Measurements from ENCODE around the gene KAT8. TPM values are rescaled to one million over a fixed set of nuclear protein-coding genes. Genes with fewer than 3 reads are reported as not detected.
A peak's percentile ranks its signal among the peaks of the same experiment; 100 is the strongest.

KAT8 gene
- total RNA-seq: 10 to 100 TPM; 39.5 to 67.3 TPM

DNA sequence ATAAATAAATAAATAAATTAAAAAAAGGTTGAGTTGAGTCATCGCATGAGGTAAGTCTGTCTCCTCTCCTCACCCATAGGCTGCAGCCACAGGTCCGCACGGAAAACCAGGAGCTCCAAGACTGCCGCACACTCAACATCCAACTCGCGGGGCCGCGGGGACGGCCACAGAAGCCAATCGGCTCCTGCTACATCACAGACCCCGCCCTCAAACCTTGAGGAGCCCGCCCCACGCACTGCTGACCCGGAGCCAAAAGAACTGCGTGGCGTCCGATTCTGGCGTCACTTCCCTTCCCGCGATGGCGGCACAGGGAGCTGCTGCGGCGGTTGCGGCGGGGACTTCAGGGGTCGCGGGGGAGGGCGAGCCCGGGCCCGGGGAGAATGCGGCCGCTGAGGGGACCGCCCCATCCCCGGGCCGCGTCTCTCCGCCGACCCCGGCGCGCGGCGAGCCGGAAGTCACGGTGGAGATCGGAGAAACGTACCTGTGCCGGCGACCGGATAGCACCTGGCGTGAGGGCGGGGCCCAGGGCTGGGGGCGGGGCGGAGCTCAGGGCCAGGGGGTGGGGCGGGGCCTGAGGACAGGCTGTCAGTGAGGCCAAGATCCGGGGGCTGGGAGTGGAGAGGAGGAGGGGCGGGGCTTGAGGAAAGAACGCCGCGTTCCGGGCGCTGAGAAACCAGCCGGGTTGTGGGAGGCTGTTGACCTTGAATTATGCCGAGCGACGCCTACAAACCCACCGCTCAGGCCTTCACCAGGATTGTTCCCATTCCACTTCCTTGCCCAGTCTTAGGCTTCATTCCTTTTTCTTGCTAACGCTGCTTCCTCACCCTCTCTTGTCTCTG lies at the start of gene KAT8:
Gene KAT8, plus strand, starts transcription at position 281 of the 839 bp plus-strand sequence. Its CDS starts 18 bp downstream, at position 299.
- Mint-ChIP-seq H3K4me3 (peak within 1 kb of the TSS; percentile 94), H3K27me3 (no peaks in the 10 kb centered on the region), H3K9me3 (no peaks in the 10 kb centered on the region), H3K27ac (peak within 1 kb of the TSS; percentile 70 to 86), H3K4me1 (ENCODE audit: low read depth in 2 of 2) (peaks cover 8 to 11% of the 10 kb centered on the region in 2 donors), H3K36me3 (peaks cover 9% of the 10 kb centered on the region)
- peak; percentile 97 for ATAC-seq
- peak; percentile 98 for DNase-seq (ENCODE audit: low spot score)

DNA sequence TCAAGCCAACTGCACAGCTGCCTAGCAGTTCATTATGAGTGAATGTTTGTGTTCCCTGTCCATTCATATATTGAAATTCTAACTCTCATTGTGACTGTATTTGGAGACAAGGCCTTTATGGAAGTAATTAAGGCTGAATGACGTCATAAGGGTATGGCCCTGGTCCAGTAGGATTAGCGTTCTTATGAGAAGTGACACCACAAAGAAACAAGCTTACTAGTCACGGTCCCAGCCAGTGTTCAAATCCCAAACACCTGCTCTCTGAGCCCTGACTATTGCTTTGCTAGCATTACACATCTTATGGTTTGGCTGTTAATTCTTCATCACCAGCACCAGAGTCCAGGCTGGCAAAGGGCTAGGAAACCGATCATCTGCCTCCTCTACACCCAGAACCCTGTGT lies 45.6 kb upstream of the KAT8 start:
- no peaks in the 10 kb centered on the region for H3K27me3 Mint-ChIP-seq
- peaks cover 32 to 33% of the 10 kb centered on the region in 2 donors for H3K4me1 Mint-ChIP-seq (ENCODE audit: low read depth in 2 of 2)
- peak overlapping the region; percentile 92 to 93 for H3K27ac Mint-ChIP-seq
- ATAC-seq (no peak), DNase-seq (ENCODE audit: low spot score) (no peak)
- H3K4me3 Mint-ChIP-seq: peak overlapping the region; percentile 98
- peaks cover 13% of the 10 kb centered on the region for H3K36me3 Mint-ChIP-seq
- no peaks in the 10 kb centered on the region for H3K9me3 Mint-ChIP-seq

DNA sequence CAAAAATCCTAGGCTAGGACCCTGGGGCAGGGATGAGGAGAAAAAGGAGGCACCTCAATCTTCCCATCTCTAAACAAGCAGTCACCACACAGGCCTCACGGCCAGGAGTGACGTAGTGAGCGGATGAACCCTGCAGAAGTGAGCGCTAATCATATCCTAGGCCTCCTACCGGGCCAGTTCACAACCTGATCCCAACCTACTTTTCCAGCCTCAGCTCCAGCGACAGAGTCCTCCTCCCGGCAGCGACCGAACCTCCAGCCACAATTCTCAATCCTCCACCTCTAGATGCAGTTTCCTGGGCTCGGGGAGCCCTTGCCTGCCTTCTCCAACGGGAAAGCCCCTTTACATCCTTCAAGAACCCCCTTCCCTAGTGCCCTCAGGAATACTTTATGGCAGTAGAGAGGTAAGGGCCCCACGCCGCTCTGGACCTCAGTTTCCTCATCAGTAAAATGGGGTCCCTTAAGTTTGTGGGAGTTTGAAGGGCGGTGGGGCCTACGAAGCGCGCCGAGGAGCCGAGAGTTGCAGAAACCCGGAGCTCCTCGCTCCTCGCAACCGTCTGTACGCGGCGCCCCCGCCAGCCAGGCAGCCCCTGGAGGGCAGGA lies 44.8 kb upstream of the KAT8 start:
- ATAC-seq (no peak), DNase-seq (ENCODE audit: low spot score) (no peak)
- no peaks in the 10 kb centered on the region for H3K27me3 Mint-ChIP-seq
- H3K27ac Mint-ChIP-seq: peak overlapping the region; percentile 92 to 93
- peak overlapping the region; percentile 98 for H3K4me3 Mint-ChIP-seq
- no peaks in the 10 kb centered on the region for H3K9me3 Mint-ChIP-seq
- peaks cover 13% of the 10 kb centered on the region for H3K36me3 Mint-ChIP-seq
- peaks cover 30 to 33% of the 10 kb centered on the region in 2 donors for H3K4me1 Mint-ChIP-seq (ENCODE audit: low read depth in 2 of 2)

DNA sequence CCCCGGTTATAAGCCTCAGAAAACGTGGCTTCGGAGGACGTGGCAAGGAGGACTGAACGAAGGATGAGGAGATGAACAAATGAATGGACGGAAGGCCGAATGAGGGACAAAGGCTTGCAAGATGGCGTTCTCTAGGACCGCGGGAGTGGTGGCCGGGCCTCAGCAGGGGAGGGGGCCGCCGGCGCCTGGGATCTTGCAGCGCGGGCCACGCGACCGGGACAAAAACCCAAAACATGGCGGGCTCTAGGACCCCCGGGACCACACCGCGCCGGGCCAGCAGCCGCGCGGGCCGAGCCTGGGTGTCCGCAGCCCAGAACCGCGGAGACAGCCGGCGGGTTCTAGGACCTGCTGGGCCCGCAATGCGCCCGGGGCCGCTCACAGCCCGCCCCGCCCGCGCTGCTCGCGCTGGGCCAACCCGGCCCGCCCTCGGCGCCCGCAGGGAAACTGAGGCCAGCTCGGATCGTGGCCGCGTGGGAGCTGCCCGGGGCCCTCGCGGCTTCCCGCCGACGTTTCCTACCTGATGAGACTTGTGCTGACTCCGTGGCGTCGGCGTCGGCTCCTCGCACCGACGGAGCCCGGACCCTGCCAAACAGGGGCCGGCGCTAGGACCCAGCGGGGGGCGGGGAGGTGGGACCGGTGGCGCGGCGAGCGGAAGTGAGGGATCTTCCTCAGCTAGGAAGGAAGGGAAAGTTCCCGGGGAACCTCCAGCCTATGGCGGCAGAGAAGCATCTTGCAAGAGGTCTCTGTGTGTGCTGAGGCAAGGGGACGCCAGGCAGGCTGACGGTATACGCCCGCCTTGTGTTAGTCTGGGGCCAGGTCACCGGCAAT lies 44.1 kb upstream of the KAT8 start:
- Mint-ChIP-seq H3K4me1 (ENCODE audit: low read depth in 2 of 2) (peaks cover 34 to 40% of the 10 kb centered on the region in 2 donors), H3K9me3 (no peaks in the 10 kb centered on the region), H3K27ac (peak overlapping the region; percentile 92 to 93), H3K36me3 (peaks cover 13% of the 10 kb centered on the region), H3K4me3 (peak overlapping the region; percentile 98), H3K27me3 (no peaks in the 10 kb centered on the region)
- DNase-seq (ENCODE audit: low spot score) (peak; percentile 94), ATAC-seq (peak; percentile 75 to 86)

DNA sequence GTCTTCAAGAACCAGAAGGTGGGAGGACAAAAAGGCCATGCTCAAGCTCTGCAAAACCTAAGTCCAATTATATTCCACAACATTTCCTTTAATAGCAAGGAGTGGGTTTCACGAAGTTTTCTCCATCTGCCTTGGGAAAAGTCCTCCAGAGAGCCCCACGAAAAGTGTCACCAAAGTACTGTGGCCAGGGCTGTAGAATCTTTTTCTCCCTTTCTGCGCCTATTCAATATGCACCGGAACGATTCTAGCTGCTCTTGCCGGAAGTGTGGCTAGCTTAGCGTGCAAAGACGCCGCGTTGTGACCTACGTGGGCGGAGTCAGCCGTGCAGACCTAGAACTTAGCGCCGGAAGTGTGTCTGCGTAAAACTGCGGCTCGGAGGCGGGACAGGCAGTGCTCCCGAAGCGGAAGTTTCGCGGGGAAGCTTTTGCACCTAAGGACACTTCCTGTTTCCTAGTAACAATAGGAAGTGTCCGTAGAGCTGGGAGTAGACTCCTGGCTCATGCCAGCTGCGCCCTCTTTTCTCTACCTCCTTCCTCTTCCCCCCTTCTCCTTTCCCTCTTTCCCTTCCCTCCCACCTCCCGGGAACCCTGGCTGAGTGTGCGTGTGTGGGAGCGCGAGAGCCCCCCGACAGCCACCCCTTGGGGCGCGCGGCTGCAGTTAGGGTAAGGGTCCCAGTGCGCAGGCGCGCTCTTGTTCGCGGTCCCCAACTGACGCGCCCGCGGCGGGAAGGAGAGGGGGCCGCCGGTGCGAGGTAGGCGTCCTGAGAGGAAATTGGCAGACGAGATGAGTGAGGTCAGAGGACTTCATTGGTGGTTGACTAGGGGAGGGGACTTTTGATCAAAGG lies 43.3 kb upstream of the KAT8 start, which contains the start of the genes ZNF646 and ZNF668:
Gene ZNF646, plus strand, starts transcription at position 453 of the 844 bp plus-strand sequence. CDS start 1,903 bp downstream, outside the sequence.
Gene ZNF668, minus strand, starts transcription at position 271 of the 844 bp plus-strand sequence. CDS start 9,781 bp downstream, outside the sequence.
- peak within 1 kb of the TSS; percentile 92 to 93 for H3K27ac Mint-ChIP-seq
- DNase-seq (ENCODE audit: low spot score) (peak; percentile 99), ATAC-seq (peak; percentile 89 to 93)
- H3K4me1 Mint-ChIP-seq (ENCODE audit: low read depth in 2 of 2): peaks cover 36 to 37% of the 10 kb centered on the region in 2 donors
- H3K4me3 Mint-ChIP-seq: peak within 1 kb of the TSS; percentile 98
- no peaks in the 10 kb centered on the region for H3K27me3 Mint-ChIP-seq
- H3K9me3 Mint-ChIP-seq: no peaks in the 10 kb centered on the region
- peaks cover 13% of the 10 kb centered on the region for H3K36me3 Mint-ChIP-seq

DNA sequence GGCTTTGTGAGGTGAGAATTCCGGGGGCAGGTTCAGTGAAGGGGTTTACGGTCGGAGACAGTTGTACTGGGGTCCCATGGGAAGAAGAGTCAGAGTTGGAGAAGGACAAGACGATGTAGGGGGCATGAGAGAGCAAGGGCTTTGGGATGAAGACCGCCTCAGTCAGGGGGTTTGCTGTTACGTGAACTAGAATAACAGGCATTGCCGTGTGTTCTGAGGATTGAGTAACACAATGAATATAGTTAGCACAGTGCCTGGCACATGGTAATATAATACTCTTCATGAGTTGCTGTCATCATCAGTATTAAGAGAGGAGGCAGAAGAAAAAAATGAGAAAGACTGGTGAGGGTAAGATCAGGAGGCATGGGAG lies 42.7 kb upstream of the KAT8 start:
- H3K27me3 Mint-ChIP-seq: no peaks in the 10 kb centered on the region
- peak overlapping the region; percentile 92 to 93 for H3K27ac Mint-ChIP-seq
- H3K4me3 Mint-ChIP-seq: peak overlapping the region; percentile 98
- peaks cover 13% of the 10 kb centered on the region for H3K36me3 Mint-ChIP-seq
- H3K9me3 Mint-ChIP-seq: no peaks in the 10 kb centered on the region
- peaks cover 33 to 37% of the 10 kb centered on the region in 2 donors for H3K4me1 Mint-ChIP-seq (ENCODE audit: low read depth in 2 of 2)
- ATAC-seq: no peak
- DNase-seq (ENCODE audit: low spot score): no peak

DNA sequence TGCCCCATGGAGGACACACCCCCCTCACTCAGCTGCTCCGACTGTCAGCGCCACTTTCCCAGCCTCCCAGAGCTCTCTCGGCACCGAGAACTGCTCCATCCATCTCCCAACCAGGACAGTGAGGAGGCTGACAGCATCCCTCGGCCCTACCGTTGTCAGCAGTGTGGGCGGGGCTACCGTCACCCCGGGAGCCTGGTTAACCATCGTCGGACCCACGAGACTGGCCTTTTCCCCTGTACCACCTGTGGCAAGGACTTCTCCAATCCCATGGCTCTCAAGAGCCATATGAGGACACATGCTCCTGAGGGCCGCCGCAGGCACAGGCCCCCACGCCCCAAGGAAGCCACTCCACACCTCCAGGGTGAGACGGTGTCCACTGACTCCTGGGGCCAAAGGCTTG lies 41.1 kb upstream of the KAT8 start:
- ATAC-seq (no peak), DNase-seq (ENCODE audit: low spot score) (no peak)
- H3K27ac Mint-ChIP-seq: peak overlapping the region in 1 of 2 donors; percentile 39
- H3K9me3 Mint-ChIP-seq: no peaks in the 10 kb centered on the region
- H3K4me3 Mint-ChIP-seq: no peak overlapping the region
- peaks cover 33 to 37% of the 10 kb centered on the region in 2 donors for H3K4me1 Mint-ChIP-seq (ENCODE audit: low read depth in 2 of 2)
- H3K36me3 Mint-ChIP-seq: peaks cover 13% of the 10 kb centered on the region
- no peaks in the 10 kb centered on the region for H3K27me3 Mint-ChIP-seq

DNA sequence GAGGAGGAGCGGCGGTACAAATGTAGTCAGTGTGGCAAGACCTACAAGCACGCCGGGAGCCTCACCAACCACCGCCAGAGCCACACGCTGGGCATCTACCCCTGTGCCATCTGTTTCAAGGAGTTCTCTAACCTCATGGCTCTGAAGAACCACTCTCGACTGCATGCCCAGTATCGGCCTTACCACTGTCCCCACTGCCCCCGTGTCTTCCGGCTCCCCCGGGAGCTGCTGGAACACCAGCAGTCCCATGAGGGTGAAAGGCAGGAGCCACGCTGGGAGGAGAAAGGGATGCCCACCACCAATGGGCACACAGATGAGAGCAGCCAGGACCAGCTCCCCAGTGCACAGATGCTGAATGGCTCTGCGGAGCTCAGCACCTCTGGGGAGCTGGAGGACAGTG lies 40.4 kb upstream of the KAT8 start:
- Mint-ChIP-seq H3K36me3 (peaks cover 13% of the 10 kb centered on the region), H3K4me1 (ENCODE audit: low read depth in 2 of 2) (peaks cover 27 to 31% of the 10 kb centered on the region in 2 donors), H3K27me3 (no peaks in the 10 kb centered on the region), H3K9me3 (no peaks in the 10 kb centered on the region), H3K4me3 (no peak overlapping the region), H3K27ac (no peak overlapping the region)
- DNase-seq (ENCODE audit: low spot score): no peak
- no peak for ATAC-seq

DNA sequence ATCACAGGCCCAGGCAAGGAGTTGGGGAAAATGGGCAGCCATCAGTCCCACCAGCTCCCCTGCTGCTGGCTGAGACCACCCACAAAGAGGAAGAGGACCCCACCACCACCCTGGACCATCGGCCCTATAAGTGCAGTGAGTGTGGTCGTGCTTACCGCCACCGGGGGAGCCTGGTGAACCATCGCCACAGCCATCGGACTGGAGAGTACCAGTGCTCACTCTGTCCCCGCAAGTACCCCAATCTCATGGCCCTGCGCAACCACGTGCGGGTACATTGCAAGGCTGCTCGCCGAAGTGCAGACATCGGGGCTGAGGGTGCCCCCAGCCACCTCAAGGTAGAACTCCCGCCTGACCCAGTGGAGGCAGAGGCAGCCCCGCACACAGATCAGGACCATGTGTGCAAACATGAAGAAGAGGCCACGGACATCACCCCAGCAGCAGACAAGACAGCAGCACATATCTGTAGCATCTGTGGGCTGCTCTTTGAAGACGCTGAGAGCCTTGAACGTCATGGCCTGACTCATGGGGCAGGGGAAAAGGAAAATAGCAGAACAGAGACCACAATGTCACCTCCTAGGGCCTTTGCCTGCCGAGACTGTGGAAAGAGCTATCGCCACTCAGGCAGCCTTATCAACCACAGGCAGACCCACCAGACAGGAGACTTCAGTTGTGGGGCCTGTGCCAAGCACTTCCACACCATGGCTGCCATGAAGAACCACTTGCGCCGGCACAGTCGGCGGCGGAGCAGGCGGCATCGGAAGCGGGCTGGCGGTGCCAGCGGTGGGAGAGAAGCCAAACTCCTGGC lies 39.7 kb upstream of the KAT8 start:
- DNase-seq (ENCODE audit: low spot score) (no peak), ATAC-seq (no peak)
- Mint-ChIP-seq H3K4me1 (ENCODE audit: low read depth in 2 of 2) (peaks cover 25 to 30% of the 10 kb centered on the region in 2 donors), H3K27me3 (no peaks in the 10 kb centered on the region), H3K36me3 (peaks cover 8% of the 10 kb centered on the region), H3K4me3 (no peak overlapping the region), H3K27ac (no peak overlapping the region), H3K9me3 (no peaks in the 10 kb centered on the region)

DNA sequence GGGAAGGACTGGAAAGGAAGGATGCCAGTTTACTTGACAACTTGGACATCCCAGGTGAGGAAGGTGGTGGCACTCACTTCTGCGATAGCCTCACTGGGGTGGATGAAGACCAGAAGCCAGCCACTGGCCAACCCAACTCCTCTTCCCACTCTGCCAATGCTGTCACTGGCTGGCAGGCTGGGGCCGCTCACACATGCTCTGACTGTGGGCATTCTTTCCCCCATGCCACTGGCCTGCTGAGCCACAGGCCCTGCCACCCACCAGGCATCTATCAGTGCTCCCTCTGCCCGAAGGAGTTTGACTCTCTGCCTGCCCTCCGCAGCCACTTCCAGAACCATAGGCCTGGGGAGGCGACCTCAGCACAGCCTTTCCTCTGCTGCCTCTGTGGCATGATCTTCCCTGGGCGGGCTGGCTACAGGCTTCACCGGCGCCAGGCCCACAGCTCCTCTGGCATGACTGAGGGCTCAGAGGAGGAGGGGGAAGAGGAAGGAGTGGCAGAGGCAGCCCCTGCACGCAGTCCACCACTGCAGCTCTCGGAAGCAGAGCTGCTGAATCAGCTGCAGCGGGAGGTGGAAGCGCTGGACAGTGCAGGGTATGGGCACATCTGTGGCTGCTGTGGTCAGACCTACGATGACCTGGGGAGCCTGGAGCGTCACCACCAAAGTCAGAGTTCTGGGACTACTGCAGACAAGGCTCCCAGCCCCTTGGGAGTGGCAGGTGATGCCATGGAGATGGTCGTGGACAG lies 38.7 kb upstream of the KAT8 start:
- Mint-ChIP-seq H3K27ac (peak overlapping the region in 1 of 2 donors; percentile 35), H3K36me3 (peaks cover 7% of the 10 kb centered on the region), H3K4me1 (ENCODE audit: low read depth in 2 of 2) (peaks cover 23 to 29% of the 10 kb centered on the region in 2 donors), H3K9me3 (no peaks in the 10 kb centered on the region), H3K27me3 (no peaks in the 10 kb centered on the region), H3K4me3 (no peak overlapping the region)
- no peak for ATAC-seq
- no peak for DNase-seq (ENCODE audit: low spot score)

DNA sequence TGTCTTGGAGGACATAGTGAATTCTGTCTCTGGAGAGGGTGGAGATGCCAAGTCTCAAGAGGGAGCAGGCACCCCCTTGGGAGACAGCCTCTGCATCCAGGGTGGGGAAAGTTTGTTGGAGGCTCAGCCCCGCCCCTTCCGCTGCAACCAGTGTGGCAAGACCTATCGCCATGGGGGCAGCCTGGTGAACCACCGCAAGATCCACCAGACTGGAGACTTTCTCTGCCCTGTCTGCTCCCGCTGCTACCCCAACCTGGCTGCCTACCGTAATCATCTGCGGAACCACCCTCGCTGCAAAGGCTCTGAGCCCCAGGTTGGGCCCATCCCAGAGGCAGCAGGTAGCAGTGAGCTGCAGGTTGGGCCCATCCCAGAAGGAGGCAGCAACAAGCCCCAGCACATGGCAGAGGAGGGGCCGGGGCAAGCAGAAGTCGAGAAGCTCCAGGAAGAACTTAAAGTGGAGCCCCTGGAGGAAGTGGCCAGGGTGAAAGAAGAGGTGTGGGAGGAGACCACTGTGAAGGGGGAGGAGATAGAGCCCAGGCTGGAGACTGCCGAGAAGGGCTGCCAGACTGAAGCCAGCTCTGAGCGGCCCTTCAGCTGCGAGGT lies 38.0 kb upstream of the KAT8 start:
- H3K9me3 Mint-ChIP-seq: no peaks in the 10 kb centered on the region
- H3K4me1 Mint-ChIP-seq (ENCODE audit: low read depth in 2 of 2): peaks cover 21 to 29% of the 10 kb centered on the region in 2 donors
- DNase-seq (ENCODE audit: low spot score): no peak
- no peak overlapping the region for H3K4me3 Mint-ChIP-seq
- H3K27me3 Mint-ChIP-seq: no peaks in the 10 kb centered on the region
- peak in 1 of 2 donors; percentile 61 for ATAC-seq
- peaks cover 6% of the 10 kb centered on the region for H3K36me3 Mint-ChIP-seq
- peak overlapping the region in 1 of 2 donors; percentile 35 for H3K27ac Mint-ChIP-seq

Measured in natural killer cell treated with Interleukin-12 subunit alpha and Interleukin-12 subunit beta and Interleukin-15 and Interleukin-18, amount 100 ng/mL, for 72 hours (primary cell).